Measurements from ENCODE around the gene ERGIC3.

DNA sequence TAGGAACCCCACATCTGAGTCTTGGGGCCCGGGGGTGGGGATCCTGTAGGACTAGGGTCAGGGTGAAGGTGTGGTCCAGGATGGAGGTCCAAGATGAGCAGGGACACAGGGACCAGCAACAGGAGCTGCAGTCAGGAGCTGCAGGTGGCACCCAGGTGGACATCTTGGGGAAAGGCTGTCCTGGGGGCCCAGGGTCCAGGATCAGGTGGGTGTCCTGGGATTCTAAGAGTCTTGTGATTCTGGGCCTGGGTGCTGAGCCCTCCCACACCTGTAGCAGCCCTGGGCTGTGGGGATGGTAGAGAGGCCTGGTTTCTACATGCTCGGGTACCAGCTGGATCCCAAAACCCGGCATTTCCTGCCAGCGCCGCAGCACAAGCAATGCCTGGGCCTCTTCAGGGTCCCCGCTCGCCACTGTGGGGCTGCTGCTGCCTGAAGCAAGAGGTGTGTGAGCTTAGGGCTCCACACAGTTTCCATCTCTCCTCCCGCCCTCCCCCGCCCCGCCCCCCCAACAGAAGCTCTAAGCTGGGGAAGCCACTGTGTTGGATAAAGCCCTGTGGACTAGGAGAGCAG, 20.7 kb downstream of the ERGIC3 start:
- TF ChIP-seq EZH2 (IDR thresholded peaks at IDR 0.05; ENCODE audit: insufficient read depth, poor library complexity, severe bottlenecking) (no peak), EZH2phosphoT487 (IDR thresholded peaks at IDR 0.05; ENCODE audit: insufficient read depth, low read depth) (no peak)
